ENCODE measurements around the gene TTC14. TPM values are rescaled to one million over a fixed set of nuclear protein-coding genes. Genes with fewer than 3 reads are reported as not detected.
A peak's percentile ranks its signal among the peaks of the same experiment; 100 is the strongest.
"Not testable (repeated sequence)": the region's sequence is repeated elsewhere in the genome, so short reads cannot be mapped to it uniquely, and the experiment has no call there.

TTC14 gene
- total and polyA plus RNA-seq, 12 donors: 15.3 to 44.1 (median 29.9) TPM

DNA sequence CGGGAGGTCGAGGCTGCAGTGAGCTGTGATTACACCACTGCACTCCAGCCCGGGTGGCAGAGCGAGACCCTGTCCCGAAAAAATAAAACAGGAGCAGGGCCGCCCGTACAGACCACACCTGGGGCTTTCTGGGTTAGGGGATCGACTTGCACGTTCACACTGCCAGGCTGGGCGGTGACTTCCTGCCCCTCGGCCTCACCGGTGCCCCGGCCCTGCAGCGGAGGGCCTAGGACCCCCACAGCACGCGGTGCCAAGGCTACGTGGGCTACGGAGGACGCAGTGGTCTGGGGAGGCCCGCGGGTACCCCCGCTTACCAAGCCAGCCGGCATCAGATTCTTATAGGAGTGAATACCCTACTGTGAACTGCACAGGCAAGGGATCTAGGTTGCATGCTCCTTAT, 11.6 kb upstream of the TTC14 start:
- no peaks in the 10 kb centered on the region for H3K4me1 ChIP-seq (replicated peaks in 1 of 2)
- 88 to 96% (median 90%) methylated on average over 15 to 23 of the region's 23 CpGs for WGBS, 4 donors
- H3K4me3 ChIP-seq: no peak overlapping the region
- H3K36me3 ChIP-seq (replicated peaks in 1 of 2): no peaks in the 10 kb centered on the region
- DNase-seq: no peak
- no peaks in the 10 kb centered on the region for H3K27me3 ChIP-seq
- H3K27ac ChIP-seq: no peak overlapping the region
- TF ChIP-seq, protein P1, sequence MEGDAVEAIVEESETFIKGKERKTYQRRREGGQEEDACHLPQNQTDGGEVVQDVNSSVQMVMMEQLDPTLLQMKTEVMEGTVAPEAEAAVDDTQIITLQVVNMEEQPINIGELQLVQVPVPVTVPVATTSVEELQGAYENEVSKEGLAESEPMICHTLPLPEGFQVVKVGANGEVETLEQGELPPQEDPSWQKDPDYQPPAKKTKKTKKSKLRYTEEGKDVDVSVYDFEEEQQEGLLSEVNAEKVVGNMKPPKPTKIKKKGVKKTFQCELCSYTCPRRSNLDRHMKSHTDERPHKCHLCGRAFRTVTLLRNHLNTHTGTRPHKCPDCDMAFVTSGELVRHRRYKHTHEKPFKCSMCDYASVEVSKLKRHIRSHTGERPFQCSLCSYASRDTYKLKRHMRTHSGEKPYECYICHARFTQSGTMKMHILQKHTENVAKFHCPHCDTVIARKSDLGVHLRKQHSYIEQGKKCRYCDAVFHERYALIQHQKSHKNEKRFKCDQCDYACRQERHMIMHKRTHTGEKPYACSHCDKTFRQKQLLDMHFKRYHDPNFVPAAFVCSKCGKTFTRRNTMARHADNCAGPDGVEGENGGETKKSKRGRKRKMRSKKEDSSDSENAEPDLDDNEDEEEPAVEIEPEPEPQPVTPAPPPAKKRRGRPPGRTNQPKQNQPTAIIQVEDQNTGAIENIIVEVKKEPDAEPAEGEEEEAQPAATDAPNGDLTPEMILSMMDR (IDR thresholded peaks at IDR 0.05): no peak
- no peak for TF ChIP-seq POLR2A (IDR thresholded peaks at IDR 0.05)
- H3K9me3 ChIP-seq (replicated peaks in 1 of 3): no peaks in the 10 kb centered on the region
- intact Hi-C loops (cut with DNase I): no loop called here

DNA sequence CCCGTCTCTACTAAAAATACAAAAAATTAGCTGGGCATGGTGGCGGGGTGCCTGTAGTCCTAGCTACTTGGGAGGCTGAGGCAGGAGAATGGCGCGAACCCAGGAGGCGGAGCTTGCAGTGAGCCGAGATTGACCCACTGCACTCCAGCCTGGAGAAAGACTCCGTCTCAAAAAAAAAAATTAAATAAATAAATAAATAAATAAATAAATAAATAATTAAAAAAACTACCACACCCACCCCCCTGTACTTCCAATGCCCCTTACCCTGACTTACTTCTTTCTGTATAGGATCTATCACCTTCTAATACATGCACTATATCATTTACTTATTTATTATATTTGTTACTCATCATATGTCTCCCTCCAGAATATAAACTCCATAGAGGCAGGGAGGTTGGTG, 8.3 kb upstream of the TTC14 start:
- H3K4me1 ChIP-seq (replicated peaks in 1 of 2); H3K27ac ChIP-seq; intact Hi-C loops (cut with DNase I); H3K9me3 ChIP-seq (replicated peaks in 1 of 3); H3K4me3 ChIP-seq; H3K36me3 ChIP-seq (replicated peaks in 1 of 2); H3K27me3 ChIP-seq; DNase-seq: not testable (repeated sequence)
- 88 to 95% (median 93%) methylated on average over 7 of the region's 7 CpGs for WGBS, 4 donors

DNA sequence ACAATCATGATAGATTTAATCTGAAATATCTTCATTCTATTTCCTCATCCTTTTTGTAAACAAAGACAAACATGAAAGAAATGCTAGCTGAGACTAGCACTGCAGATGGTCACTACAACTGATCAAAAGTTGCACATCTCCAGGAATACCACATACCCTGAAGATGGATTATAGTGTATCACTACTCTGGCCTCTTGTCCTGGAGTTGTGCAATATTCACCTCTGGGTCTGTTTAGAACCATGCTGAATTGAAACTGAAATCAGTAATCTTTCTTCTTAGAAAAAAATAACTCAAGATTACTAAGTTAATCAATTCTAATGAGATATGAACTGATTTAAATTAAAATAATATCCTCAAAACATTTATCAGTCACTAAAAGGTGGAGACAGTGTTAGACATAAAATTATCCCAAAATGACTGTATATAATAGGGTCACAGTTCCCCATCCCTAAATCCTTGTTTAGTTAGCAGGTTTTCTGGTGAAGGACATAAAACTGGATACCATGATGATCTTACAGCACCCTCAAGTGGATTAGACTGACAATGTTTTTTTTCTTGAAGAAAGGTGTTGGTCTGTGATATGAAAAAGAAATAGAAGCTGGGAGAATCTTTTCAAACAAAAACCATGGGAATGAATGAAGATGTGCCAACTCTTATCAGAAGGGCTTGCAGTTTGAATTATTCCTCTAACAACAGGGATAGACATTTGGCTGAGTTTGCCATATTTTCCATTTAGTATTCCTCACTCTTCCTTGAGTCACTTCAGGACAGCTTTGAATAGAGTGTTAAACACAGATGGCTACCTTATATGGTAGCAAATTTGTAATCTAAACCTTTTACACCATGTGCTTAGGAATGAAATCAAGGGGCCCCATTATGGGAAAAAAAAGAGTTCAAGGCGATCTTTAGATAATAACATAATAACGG, 7.1 kb upstream of the TTC14 start:
- DNase-seq: no peak
- Histone ChIP-seq H3K36me3 (replicated peaks in 1 of 2) (no peaks in the 10 kb centered on the region), H3K27ac (no peak overlapping the region), H3K4me1 (replicated peaks in 1 of 2) (no peaks in the 10 kb centered on the region), H3K27me3 (no peaks in the 10 kb centered on the region), H3K9me3 (replicated peaks in 1 of 3) (no peaks in the 10 kb centered on the region), H3K4me3 (no peak overlapping the region)
- WGBS, 4 donors: 51 to 59% (median 52%) methylated on average over 2 of the region's 2 CpGs
- intact Hi-C loops (cut with DNase I): no loop called here
- no peak for TF ChIP-seq POLR2A (IDR thresholded peaks at IDR 0.05)
- TF ChIP-seq, protein P1 (IDR thresholded peaks at IDR 0.05): peak in 5 of 6 experiments; percentile 26 to 47 (median 37)

DNA sequence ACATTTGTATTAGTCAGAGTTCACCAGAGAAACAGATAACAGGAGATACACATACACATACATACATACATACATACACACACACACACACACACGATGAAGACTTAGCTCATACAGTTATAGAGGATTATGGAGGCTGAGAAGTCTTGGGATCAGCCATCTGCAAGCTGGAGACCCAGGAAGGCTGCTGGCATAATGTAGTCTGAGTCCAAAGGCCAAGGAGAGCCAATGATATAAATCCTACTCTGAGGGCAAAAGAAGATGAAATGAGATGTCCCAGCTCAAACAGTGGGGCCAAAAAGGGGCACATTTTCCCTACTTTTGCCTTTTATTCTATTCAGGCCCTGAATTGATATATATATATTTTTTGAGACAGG, 6.4 kb upstream of the TTC14 start:
- no peaks in the 10 kb centered on the region for H3K27me3 ChIP-seq
- no peak for DNase-seq
- intact Hi-C loops (cut with DNase I): no loop called here
- H3K4me3 ChIP-seq: no peak overlapping the region
- no peaks in the 10 kb centered on the region for H3K9me3 ChIP-seq (replicated peaks in 1 of 3)
- WGBS, 4 donors: 26 to 43% (median 38%) methylated on average over 1 of the region's 1 CpG
- H3K27ac ChIP-seq: no peak overlapping the region
- H3K36me3 ChIP-seq (replicated peaks in 1 of 2): no peaks in the 10 kb centered on the region
- H3K4me1 ChIP-seq (replicated peaks in 1 of 2): no peaks in the 10 kb centered on the region
- TF ChIP-seq POLR2A (IDR thresholded peaks at IDR 0.05): no peak
- TF ChIP-seq, protein P1 (IDR thresholded peaks at IDR 0.05): no peak

DNA sequence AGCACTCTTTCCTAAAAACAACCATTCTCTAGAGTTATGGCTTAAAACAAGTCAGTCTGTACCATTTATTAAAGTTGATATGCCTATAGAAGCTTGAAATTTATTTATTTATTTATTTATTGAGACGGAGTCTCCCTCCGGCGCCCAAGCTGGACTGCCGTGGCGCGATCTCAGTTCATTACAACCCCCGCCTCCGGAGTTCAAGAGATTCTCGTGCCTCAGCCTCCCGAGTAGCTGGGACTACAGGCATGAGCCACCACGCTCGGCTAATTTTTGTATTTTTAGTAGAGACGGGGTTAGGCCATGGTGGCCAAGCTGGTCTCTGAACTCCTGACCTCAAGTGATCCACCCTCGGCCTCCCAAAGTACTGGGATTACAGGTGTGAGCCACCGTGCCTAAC, 1.5 kb upstream of the TTC14 start:
- 97% methylated on average over 15 of the region's 15 CpGs for WGBS, 4 donors
- H3K4me1 ChIP-seq (replicated peaks in 1 of 2): peaks cover 8 to 26% of the 10 kb centered on the region in 2 donors
- H3K9me3 ChIP-seq (replicated peaks in 1 of 3): no peaks in the 10 kb centered on the region
- peaks cover 0 to 17% of the 10 kb centered on the region in 2 donors for H3K36me3 ChIP-seq (replicated peaks in 1 of 2)
- H3K27me3 ChIP-seq: no peaks in the 10 kb centered on the region
- DNase-seq: no peak
- intact Hi-C loops (cut with DNase I): no loop called here
- H3K4me3 ChIP-seq: no peak overlapping the region
- H3K27ac ChIP-seq: no peak overlapping the region
- TF ChIP-seq POLR2A (IDR thresholded peaks at IDR 0.05): no peak
- TF ChIP-seq, protein P1 (IDR thresholded peaks at IDR 0.05): no peak

Measured in adrenal gland (tissue), 12 donors.